Measurements from ENCODE around the gene ARHGEF37.

DNA sequence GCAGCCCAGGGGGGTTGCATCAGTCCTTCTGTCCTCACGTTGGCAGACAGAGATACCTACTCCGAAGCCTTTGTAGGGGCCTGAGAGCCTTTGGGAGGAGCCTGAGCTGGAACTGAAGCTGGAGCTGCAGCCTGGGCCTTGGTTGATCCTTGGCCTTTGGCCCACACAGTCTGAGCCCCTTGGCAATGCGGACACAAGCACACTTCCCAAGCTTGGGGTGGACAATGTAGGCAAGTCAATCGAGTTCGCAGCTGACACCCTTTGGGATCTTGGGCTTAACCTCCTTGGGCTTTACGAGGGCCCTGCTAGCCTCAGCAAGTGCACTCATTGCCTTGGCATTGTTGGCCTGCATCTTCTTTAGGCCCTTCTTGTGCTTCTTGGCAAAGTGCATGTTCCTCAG lies 36.0 kb upstream of the ARHGEF37 start:
- TF ChIP-seq, protein P1, sequence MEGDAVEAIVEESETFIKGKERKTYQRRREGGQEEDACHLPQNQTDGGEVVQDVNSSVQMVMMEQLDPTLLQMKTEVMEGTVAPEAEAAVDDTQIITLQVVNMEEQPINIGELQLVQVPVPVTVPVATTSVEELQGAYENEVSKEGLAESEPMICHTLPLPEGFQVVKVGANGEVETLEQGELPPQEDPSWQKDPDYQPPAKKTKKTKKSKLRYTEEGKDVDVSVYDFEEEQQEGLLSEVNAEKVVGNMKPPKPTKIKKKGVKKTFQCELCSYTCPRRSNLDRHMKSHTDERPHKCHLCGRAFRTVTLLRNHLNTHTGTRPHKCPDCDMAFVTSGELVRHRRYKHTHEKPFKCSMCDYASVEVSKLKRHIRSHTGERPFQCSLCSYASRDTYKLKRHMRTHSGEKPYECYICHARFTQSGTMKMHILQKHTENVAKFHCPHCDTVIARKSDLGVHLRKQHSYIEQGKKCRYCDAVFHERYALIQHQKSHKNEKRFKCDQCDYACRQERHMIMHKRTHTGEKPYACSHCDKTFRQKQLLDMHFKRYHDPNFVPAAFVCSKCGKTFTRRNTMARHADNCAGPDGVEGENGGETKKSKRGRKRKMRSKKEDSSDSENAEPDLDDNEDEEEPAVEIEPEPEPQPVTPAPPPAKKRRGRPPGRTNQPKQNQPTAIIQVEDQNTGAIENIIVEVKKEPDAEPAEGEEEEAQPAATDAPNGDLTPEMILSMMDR (IDR thresholded peaks at IDR 0.05), result no peak
- TF ChIP-seq ZFX (IDR thresholded peaks at IDR 0.05; ENCODE audit: borderline replicate concordance), result no peak
